Astrocyte of the cerebellum (primary cell): ENCODE data around the gene DEPDC7.

Experiments
- DNase-seq: peaks from one replicate; pipeline ENCODE4 v3.0.0-alpha.2; 2011; ENCODE audit warnings: low read depth
- H3K4me3 ChIP-seq: 2 replicates; pipeline ENCODE4 v1.5.1; 2011; ENCODE audit warnings: mild to moderate bottlenecking, low read depth, low read length, moderate library complexity
- in situ Hi-C: cut with HindIII; loops from 2 replicates; pipeline ENCODE4 v1.10.0; 2017; ENCODE audit warnings: low sequenced_read_pairs
- TF ChIP-seq, protein P1 (sequence below): IDR thresholded peaks from 2 replicates; pipeline ENCODE4 v1.5.1; 2012; ENCODE audit warnings: low read length, low read depth, moderate library complexity, mild to moderate bottlenecking; ENCODE audit errors: missing control alignments

The DEPDC7 gene

DNA sequence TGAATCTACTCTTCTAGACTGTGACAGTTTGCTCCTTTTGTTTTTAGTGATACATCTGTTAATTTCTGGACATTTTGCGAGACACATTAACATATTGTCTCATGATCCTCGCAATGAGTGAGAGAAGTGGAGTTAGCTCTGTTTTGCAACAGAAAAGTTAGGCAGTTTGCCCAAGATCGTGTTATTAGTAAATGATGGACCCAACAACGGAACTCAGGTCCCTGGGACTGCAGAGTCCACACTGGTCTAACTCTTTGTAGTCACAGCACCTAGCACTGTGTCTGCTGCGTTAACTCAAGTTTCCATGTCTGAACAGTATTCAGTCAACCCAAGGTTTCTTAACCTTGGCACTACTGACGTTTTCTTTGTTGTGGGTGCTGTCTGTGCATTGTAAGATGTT is 3.2 kb downstream of the DEPDC7 start:
- in situ Hi-C loops, result no loop called here
- DNase-seq, result no peak
- TF ChIP-seq, protein P1, sequence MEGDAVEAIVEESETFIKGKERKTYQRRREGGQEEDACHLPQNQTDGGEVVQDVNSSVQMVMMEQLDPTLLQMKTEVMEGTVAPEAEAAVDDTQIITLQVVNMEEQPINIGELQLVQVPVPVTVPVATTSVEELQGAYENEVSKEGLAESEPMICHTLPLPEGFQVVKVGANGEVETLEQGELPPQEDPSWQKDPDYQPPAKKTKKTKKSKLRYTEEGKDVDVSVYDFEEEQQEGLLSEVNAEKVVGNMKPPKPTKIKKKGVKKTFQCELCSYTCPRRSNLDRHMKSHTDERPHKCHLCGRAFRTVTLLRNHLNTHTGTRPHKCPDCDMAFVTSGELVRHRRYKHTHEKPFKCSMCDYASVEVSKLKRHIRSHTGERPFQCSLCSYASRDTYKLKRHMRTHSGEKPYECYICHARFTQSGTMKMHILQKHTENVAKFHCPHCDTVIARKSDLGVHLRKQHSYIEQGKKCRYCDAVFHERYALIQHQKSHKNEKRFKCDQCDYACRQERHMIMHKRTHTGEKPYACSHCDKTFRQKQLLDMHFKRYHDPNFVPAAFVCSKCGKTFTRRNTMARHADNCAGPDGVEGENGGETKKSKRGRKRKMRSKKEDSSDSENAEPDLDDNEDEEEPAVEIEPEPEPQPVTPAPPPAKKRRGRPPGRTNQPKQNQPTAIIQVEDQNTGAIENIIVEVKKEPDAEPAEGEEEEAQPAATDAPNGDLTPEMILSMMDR, result no peak
- H3K4me3 ChIP-seq, result no peak overlapping the region

DNA sequence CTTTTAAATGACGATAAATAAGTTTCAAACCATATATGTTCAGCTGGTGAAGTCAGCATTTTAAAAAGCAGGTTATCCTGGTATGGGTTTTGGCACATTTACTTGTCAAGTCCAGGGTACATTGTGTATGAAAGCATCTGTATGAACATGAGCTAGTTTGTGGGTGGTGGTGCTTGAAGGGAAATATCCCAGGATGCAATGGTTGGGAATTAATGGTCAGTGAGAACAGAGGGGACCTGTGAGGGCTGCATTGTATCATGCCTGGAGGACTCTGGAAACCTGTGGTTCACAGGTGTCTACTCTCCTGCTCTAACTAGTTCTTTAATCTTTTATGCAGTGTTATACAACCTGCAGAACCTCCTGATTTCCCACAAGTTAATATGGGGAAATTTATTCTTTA is 5.8 kb downstream of the DEPDC7 start:
- in situ Hi-C loops, result no loop called here

DNA sequence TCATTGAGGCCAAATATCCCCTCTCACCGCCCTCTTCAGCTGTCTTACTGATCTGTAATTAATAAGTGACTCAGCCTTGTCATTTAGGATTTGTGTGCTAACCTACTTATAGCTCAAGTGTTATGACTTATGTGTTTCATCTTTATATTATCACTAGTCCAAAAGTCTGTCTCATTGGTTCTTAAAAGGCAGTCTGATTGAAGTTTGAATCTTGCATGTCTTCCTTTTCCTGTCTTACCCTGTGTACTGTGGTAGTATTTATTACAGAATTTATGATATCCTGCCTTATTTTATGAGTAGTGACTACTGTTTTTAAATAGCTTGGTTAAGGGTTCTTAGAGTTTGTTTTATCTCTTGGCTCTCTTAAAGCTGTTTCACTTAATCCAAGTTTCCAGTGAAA is 6.3 kb downstream of the DEPDC7 start:
- TF ChIP-seq, protein P1, result no peak

More for the DNA sequence above, 5.8 kb downstream of the DEPDC7 start:
- no peak for DNase-seq
- TF ChIP-seq, protein P1, result no peak
- no peak overlapping the region for H3K4me3 ChIP-seq

DNA sequence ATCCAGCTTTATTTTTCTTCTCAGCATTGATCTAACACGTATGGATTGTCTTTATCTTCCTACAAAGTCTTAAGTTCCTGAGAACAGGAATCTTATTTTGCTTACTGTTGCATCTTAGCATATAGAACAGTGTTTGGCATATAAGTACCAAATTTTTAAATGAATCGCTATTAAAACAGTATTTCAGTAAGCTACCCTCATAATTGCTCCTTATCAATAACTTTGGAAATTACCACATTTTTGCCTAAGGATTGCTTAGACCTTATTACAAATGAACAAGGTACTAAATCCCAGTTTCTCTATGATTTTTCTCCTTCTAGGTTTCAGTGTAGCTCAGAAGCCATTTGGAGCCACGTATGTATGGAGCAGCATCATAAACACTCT is 9.7 kb downstream of the DEPDC7 start:
- no peak overlapping the region for H3K4me3 ChIP-seq
- TF ChIP-seq, protein P1, result no peak
- no peak for DNase-seq
- in situ Hi-C loops, result no loop called here

More for the DNA sequence above, 6.3 kb downstream of the DEPDC7 start:
- no peak overlapping the region for H3K4me3 ChIP-seq
- in situ Hi-C loops, result no loop called here
- DNase-seq, result no peak

DNA sequence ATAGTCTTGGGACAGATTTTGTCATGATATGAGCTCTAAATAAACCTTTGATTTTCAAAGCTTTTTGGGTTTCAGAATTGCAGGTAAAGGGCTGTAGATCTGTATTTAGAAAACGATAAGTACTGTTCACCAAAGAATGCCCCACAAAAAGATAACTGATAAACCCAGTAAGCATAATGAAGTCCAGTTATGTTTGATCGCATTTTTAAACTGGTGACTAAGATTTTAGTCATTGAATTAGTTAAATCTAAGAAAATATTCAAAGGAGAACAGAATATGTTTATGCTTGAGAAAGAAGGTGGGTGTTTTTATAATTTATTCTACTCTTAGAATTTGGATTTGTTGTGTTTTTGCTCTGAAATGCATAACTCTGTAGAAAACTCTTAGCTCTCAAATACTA is 11.6 kb downstream of the DEPDC7 start:
- in situ Hi-C loops, result no loop called here
- TF ChIP-seq, protein P1, result no peak
- no peak overlapping the region for H3K4me3 ChIP-seq
- no peak for DNase-seq

DNA sequence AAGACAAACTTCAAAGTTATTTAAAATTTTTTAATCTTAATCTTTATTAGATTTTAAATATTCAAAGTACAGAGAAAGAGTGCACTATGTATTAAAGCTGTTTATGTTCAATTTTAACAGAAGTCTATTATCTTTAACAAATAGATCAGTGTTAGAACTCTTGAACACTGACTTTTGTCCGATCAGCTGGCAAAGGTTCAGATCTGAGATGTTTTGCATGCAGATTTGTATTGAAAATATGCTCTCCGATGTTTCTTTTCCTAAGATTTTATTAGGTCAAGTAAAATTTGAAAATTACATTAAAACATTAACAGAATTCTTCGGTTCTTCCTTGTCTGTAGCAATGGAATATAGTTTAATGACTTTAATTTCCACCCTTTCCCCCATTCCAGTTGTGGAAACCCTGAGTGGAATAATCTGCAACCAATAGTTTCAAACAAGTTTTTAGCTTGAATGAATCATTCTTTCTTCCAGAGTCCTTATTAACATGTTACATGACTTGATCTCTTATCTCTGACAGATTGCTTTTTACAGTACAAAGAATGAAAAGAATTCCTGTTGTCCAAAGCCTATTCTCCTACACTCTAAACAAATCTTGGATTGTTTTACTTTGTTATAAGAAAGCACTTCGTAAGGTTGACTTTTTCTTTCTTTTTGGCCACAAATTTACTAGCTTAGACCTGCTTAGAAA is 12.3 kb downstream of the DEPDC7 start:
- no peak overlapping the region for H3K4me3 ChIP-seq
- in situ Hi-C loops, result no loop called here
- TF ChIP-seq, protein P1, result no peak
- no peak for DNase-seq
